Neural cell (in vitro differentiated cells): ENCODE data around the gene PRKAR1B.

Experiments used
- CTCF ChIP-seq: fragments of 450-650 bp; IDR thresholded peaks from 2 replicates; pipeline ENCODE4 v1.5.1; 2014; ENCODE audit warnings: antibody characterized with exemption, mild to moderate bottlenecking, moderate library complexity; ENCODE audit not compliant: poor library complexity, severe bottlenecking
- EP300 ChIP-seq: fragments of 450-650 bp; conservative IDR thresholded peaks from 2 replicates; pipeline ENCODE4 v1.6.1; 2014; ENCODE audit warnings: antibody characterized with exemption, mild to moderate bottlenecking, moderate library complexity; ENCODE audit not compliant: poor library complexity, severe bottlenecking
- EZH2 ChIP-seq: fragments of 200-600, 300-800 bp; shearing (Covaris generic), sonication (generic); IDR thresholded peaks from 2 replicates; pipeline ENCODE4 v1.6.1; 2014; ENCODE audit warnings: antibody characterized with exemption, low read length, borderline replicate concordance, mild to moderate bottlenecking; ENCODE audit not compliant: insufficient read depth, poor library complexity, severe bottlenecking
- MXI1 ChIP-seq: fragments of 450-650 bp; conservative IDR thresholded peaks from 2 replicates; pipeline ENCODE4 v1.6.1; 2014; ENCODE audit warnings: antibody characterized with exemption, mild to moderate bottlenecking; ENCODE audit not compliant: poor library complexity, severe bottlenecking
- POLR2AphosphoS5 ChIP-seq: IDR thresholded peaks from 2 replicates; pipeline ENCODE4 v1.6.1; 2012
- RAD21 ChIP-seq: fragments of 450-650 bp; conservative IDR thresholded peaks from 2 replicates; pipeline ENCODE4 v1.6.1; 2014; ENCODE audit warnings: antibody characterized with exemption, mild to moderate bottlenecking, moderate library complexity
- REST ChIP-seq: IDR thresholded peaks from 2 replicates; pipeline ENCODE4 v1.6.1; 2012; ENCODE audit warnings: borderline replicate concordance
- SMC3 ChIP-seq: fragments of 450-650 bp; conservative IDR thresholded peaks from 2 replicates; pipeline ENCODE4 v1.6.1; 2014; ENCODE audit warnings: antibody characterized with exemption, mild to moderate bottlenecking, moderate library complexity; ENCODE audit not compliant: poor library complexity
- TAF1 ChIP-seq: IDR thresholded peaks from 2 replicates; pipeline ENCODE4 v1.6.1; 2012; ENCODE audit warnings: low read depth

GRCh38 chr7:510131-510481 is 217.0 kb downstream of the PRKAR1B start:
- TF ChIP-seq CTCF (no peak), EP300 (no peak), POLR2AphosphoS5 (no peak), EZH2 (no peak), SMC3 (no peak), TAF1 (no peak), RAD21 (no peak), REST (no peak), MXI1 (no peak)
